NT2/D1 (cell line): ENCODE results near the gene OR1B1.

Source experiments
- YY1 ChIP-seq: IDR thresholded peaks from 2 replicates; pipeline ENCODE4 v1.6.1; 2011; ENCODE audit not compliant: insufficient read length, insufficient read depth
- ZNF274 ChIP-seq: IDR thresholded peaks from 2 replicates; pipeline ENCODE4 v1.6.1; 2011; ENCODE audit warnings: mild to moderate bottlenecking, low read depth, low read length

GRCh38 chr9:122657527-122657926, at the start of gene OR1B1:
- TF ChIP-seq YY1 (no peak), ZNF274 (no peak)
